Peyer's patch (tissue), 4 donors: ENCODE results near the gene AP4M1. TPM values are rescaled to one million over a fixed set of nuclear protein-coding genes. Genes with fewer than 3 reads are reported as not detected.
A peak's percentile ranks its signal among the peaks of the same experiment; 100 is the strongest.

Experiments used
- DNase-seq, 3 donors: peaks; one replicate each; pipeline ENCODE4 v3.0.0-alpha.2; 2017 to 2019
- H3K27ac ChIP-seq, 4 donors: fragments of 200-600 bp; sonication (generic); one replicate each; pipeline ENCODE4 v1.5.1; 2016 to 2019
- H3K27me3 ChIP-seq, 2 donors: fragments of 200-600 bp; sonication (generic); one replicate each; pipeline ENCODE4 v1.5.1; 2019
- H3K36me3 ChIP-seq, 3 donors: fragments of 200-600 bp; sonication (generic); one replicate each; pipeline ENCODE4 v1.5.1; 2016 to 2019
- H3K4me1 ChIP-seq, 4 donors: fragments of 200-600 bp; sonication (generic); one replicate each; pipeline ENCODE4 v1.5.1; 2016 to 2019
- H3K4me3 ChIP-seq, 4 donors: fragments of 200-600 bp; sonication (generic); 1 replicate in 3 of 4; 2 replicates in 1 of 4; pipeline ENCODE4 v1.5.1; 2016 to 2019; ENCODE audit warnings: mild to moderate bottlenecking in 1 of 4
- H3K9me3 ChIP-seq, 4 donors: fragments of 200-600 bp; sonication (generic); one replicate each; pipeline ENCODE4 v1.5.1; 2016 to 2019; ENCODE audit warnings: mild to moderate bottlenecking in 1 of 4
- POLR2A ChIP-seq, 2 donors: fragments of 450-650 bp; IDR thresholded peaks; one replicate each; pipeline ENCODE4 v1.5.1; 2017; ENCODE audit warnings: antibody characterized with exemption in 2 of 2, mild to moderate bottlenecking in 2 of 2, moderate library complexity in 2 of 2
- total RNA-seq, 4 donors: library from RNA; depleted of rRNA; stranded (reverse); fragments of >200 nt; gene quantifications; one replicate each; pipeline ENCODE4 v1.1.0, GENCODE V29; 2016
- TF ChIP-seq, protein P1 (sequence below), 6 experiments: fragments of 450-650 bp in 4 of 6; fragments of 200-600 bp in 2 of 6; sonication (generic) in 1 of 6; IDR thresholded peaks; one replicate each; pipeline ENCODE4 v1.5.1; 2017 to 2019; ENCODE audit warnings: antibody characterized with exemption in 6 of 6, mild to moderate bottlenecking in 3 of 6, moderate library complexity in 1 of 6

Gene AP4M1
- total RNA-seq, 4 donors from 2014 or later: 28.7 to 119 (median 33.6) TPM

DNA sequence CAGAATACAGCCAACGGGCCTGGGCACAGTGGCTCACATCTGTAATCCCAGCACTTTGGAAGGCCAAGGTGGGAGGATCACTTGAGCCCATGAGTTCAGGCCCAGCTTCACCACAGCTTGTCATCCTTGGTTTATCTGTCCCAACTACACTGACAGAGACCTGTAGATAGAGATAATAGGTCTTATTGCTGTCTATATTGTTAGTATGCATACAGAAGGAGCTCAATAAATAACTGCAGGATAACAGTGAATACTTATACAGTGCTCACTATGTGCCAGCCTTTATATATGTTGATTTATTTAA is 19.2 kb downstream of the AP4M1 start:
- DNase-seq: no peak
- H3K27me3 ChIP-seq: no peaks in the 10 kb centered on the region
- no peaks in the 10 kb centered on the region for H3K36me3 ChIP-seq
- H3K4me1 ChIP-seq: peaks cover 5 to 34% (median 11%) of the 10 kb centered on the region in 4 donors
- TF ChIP-seq, protein P1, sequence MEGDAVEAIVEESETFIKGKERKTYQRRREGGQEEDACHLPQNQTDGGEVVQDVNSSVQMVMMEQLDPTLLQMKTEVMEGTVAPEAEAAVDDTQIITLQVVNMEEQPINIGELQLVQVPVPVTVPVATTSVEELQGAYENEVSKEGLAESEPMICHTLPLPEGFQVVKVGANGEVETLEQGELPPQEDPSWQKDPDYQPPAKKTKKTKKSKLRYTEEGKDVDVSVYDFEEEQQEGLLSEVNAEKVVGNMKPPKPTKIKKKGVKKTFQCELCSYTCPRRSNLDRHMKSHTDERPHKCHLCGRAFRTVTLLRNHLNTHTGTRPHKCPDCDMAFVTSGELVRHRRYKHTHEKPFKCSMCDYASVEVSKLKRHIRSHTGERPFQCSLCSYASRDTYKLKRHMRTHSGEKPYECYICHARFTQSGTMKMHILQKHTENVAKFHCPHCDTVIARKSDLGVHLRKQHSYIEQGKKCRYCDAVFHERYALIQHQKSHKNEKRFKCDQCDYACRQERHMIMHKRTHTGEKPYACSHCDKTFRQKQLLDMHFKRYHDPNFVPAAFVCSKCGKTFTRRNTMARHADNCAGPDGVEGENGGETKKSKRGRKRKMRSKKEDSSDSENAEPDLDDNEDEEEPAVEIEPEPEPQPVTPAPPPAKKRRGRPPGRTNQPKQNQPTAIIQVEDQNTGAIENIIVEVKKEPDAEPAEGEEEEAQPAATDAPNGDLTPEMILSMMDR (IDR thresholded peaks at IDR 0.05): no peak
- TF ChIP-seq POLR2A (IDR thresholded peaks at IDR 0.05): no peak
- peak overlapping the region in 3 of 4 donors; percentile 71 to 97 (median 80) for H3K4me3 ChIP-seq
- H3K27ac ChIP-seq: peak overlapping the region in 3 of 4 donors; percentile 82 to 85 (median 82)
- H3K9me3 ChIP-seq: no peaks in the 10 kb centered on the region

DNA sequence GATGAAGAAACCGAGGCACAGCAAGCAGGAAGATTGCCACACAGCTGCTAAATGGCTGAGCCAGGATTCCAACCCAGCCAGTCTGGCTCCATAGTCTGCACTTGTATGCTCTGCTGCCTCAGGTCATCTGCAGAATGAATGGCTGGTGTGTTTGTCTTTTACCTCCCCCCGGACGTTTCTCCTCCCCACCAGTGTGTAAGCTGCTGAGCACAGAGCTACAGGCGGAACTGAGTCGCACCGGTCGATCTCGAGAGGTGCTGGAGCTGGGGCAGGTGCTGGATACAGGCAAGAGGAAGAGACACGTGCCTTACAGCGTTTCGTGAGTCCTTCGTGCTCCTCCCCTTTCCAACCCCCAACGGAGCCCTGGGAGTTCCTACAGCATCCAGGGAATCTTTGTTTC is 20.6 kb downstream of the AP4M1 start:
- no peak overlapping the region for H3K27ac ChIP-seq

DNA sequence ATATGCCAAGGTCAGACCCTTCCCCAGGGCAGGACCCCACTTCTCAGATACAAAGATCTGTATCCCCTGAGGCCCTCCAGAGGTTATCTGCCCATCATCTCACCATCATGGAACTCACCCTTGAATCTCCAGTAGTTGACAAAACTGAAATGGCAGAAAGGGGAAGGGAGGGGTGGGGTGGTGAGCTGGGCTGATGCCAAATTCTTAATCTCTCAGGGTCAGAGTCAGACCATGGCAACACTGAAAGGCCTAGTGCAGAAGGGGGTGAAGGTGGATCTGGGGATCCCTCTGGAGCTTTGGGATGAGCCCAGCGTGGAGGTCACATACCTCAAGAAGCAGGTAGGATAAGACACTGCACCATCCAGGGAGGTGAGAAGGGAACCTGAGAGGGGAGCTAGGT is 21.1 kb downstream of the AP4M1 start:
- Histone ChIP-seq H3K36me3 (no peaks in the 10 kb centered on the region), H3K9me3 (no peaks in the 10 kb centered on the region), H3K27me3 (no peaks in the 10 kb centered on the region), H3K4me3 (no peak overlapping the region), H3K4me1 (peaks cover 5 to 41% (median 16%) of the 10 kb centered on the region in 4 donors), H3K27ac (no peak overlapping the region)
- TF ChIP-seq POLR2A (IDR thresholded peaks at IDR 0.05): no peak
- TF ChIP-seq, protein P1 (IDR thresholded peaks at IDR 0.05): no peak
- no peak for DNase-seq

More for the DNA sequence above, 20.6 kb downstream of the AP4M1 start:
- no peaks in the 10 kb centered on the region for H3K27me3 ChIP-seq
- no peaks in the 10 kb centered on the region for H3K9me3 ChIP-seq
- DNase-seq: no peak
- H3K4me1 ChIP-seq: peaks cover 5 to 41% (median 16%) of the 10 kb centered on the region in 4 donors
- no peaks in the 10 kb centered on the region for H3K36me3 ChIP-seq
- TF ChIP-seq POLR2A (IDR thresholded peaks at IDR 0.05): no peak
- TF ChIP-seq, protein P1 (IDR thresholded peaks at IDR 0.05): no peak
- no peak overlapping the region for H3K4me3 ChIP-seq

DNA sequence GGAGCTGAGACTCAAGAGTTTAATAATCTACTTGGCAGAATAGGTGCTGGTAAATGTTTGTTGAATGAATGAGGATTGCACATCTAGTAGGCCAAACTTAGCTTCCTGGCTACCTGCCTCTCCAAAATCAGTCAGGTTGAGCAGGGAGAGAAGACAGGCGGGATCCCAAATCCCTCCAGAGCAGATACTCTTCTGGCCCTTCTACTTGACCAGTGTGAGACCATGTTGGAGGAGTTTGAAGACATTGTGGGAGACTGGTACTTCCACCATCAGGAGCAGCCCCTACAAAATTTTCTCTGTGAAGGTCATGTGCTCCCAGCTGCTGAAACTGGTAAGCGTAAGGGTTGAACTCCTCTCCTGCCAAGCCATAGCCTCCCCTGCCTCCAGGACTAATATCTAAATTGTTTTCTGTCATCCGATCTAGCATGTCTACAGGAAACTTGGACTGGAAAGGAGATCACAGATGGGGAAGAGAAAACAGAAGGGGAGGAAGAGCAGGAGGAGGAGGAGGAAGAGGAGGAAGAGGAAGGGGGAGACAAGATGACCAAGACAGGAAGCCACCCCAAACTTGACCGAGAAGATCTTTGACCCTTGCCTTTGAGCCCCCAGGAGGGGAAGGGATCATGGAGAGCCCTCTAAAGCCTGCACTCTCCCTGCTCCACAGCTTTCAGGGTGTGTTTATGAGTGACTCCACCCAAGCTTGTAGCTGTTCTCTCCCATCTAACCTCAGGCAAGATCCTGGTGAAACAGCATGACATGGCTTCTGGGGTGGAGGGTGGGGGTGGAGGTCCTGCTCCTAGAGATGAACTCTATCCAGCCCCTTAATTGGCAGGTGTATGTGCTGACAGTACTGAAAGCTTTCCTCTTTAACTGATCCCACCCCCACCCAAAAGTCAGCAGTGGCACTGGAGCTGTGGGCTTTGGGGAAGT is 23.1 kb downstream of the AP4M1 start:
- Histone ChIP-seq H3K4me1 (peaks cover 5 to 42% (median 16%) of the 10 kb centered on the region in 4 donors), H3K27ac (peak overlapping the region in 3 of 4 donors; percentile 97 to 99 (median 98))
- DNase-seq: no peak

DNA sequence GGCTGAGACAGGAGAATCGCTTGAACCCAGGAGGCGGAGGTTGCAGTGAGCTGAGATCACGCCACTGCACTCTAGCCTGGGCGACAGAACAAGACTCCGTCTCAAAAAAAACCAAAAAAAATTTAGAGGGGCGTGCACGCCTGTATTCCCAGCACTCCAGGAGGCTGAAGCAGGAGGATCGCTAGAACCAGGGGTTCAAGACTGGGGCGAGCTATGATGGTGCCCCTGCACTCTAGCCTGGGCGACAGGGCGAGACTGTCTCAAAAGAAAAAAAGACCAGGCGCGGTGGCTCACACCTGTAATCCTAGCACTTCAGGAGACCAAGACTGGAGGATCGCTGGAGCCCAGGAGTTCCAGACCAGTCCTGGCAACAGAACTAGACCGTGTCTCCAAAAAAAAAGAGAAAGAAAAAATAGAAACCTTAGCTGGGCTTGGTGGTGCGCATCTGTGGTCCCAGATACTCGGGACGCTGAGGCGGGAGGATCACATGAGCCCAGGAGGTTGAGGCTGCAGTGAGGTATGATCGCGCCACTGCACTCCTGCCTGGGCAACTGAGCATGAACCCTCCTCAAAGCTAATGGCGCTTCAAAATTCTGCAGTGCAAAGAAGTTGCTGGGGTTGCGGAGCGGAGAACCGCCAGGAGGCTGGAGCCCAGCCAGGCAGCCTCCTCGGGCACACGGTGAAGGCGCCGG is 24.9 kb downstream of the AP4M1 start:
- Histone ChIP-seq H3K4me1 (peaks cover 0 to 45% (median 11%) of the 10 kb centered on the region in 4 donors), H3K27me3 (no peaks in the 10 kb centered on the region), H3K4me3 (peak overlapping the region; percentile 65 to 97 (median 92)), H3K9me3 (no peaks in the 10 kb centered on the region), H3K36me3 (no peaks in the 10 kb centered on the region), H3K27ac (peak overlapping the region; percentile 97 to 99 (median 98))
- DNase-seq: peak in 1 of 3 donors; percentile 67
- TF ChIP-seq, protein P1 (IDR thresholded peaks at IDR 0.05): peak in 2 of 6 experiments; percentile 9 to 18
- no peak for TF ChIP-seq POLR2A (IDR thresholded peaks at IDR 0.05)

More for the DNA sequence above, 23.1 kb downstream of the AP4M1 start:
- Histone ChIP-seq H3K36me3 (no peaks in the 10 kb centered on the region), H3K9me3 (no peaks in the 10 kb centered on the region), H3K27me3 (no peaks in the 10 kb centered on the region), H3K4me3 (peak overlapping the region in 1 of 4 donors; percentile 97)
- TF ChIP-seq, protein P1 (IDR thresholded peaks at IDR 0.05): no peak
- TF ChIP-seq POLR2A (IDR thresholded peaks at IDR 0.05): no peak
